Measurements from ENCODE around the gene NFE2. TPM values are rescaled to one million over a fixed set of nuclear protein-coding genes. Genes with fewer than 3 reads are reported as not detected.

NFE2 gene
- total RNA-seq, 2 experiments from 2014 or later = not detected

- Histone ChIP-seq H3K4me3 (ENCODE audit: low read depth, low read length, poor library complexity, severe bottlenecking) (no peak overlapping the region), H3K9me3 (ENCODE audit: low read length) (no peaks in the 10 kb centered on the region), H3K4me1 (ENCODE audit: insufficient read depth, low read length, poor library complexity, severe bottlenecking) (peaks cover 53% of the 10 kb centered on the region), H3K9me2 (ENCODE audit: insufficient read depth, low read length) (no peaks in the 10 kb centered on the region), H3K4me2 (ENCODE audit: low read length) (peak overlapping the region; percentile 92), H3K79me2 (ENCODE audit: insufficient read depth, low read depth, low read length) (peaks cover 81% of the 10 kb centered on the region), H2AFZ (ENCODE audit: low read length) (no peak overlapping the region), H3K27ac (ENCODE audit: low read depth, low read length, poor library complexity, severe bottlenecking) (peak overlapping the region; percentile 18), H4K20me1 (ENCODE audit: insufficient read depth, low read length) (no peaks in the 10 kb centered on the region), H3K36me3 (ENCODE audit: insufficient read depth, low read length) (peaks cover 30% of the 10 kb centered on the region)
- BruUV-seq (replicated peaks) = no TSS peak
- TF ChIP-seq EZH2phosphoT487 (IDR thresholded peaks at IDR 0.05; ENCODE audit: borderline replicate concordance, low read depth, low read length) (no peak), CTCF (conservative IDR thresholded peaks at IDR 0.05; ENCODE audit: low read length) (no peak)
- intact Hi-C loops (cut with micrococcal nuclease; ENCODE audit: unreplicated experiment) = no loop called here
- CTCF ChIA-PET (ENCODE audit: unreplicated experiment) = interaction anchor here (0.6 kb wide), 1 partner anchor 138 kb away, joined by 3 read pairs; no protein-coding TSS in a partner anchor
- POLR2A ChIA-PET = no interaction called here
- no peak for DNase-seq (ENCODE audit: low spot score)
Observed at GRCh38 chr12:54261815-54262402, 38.9 kb downstream of the NFE2 start.

DNA sequence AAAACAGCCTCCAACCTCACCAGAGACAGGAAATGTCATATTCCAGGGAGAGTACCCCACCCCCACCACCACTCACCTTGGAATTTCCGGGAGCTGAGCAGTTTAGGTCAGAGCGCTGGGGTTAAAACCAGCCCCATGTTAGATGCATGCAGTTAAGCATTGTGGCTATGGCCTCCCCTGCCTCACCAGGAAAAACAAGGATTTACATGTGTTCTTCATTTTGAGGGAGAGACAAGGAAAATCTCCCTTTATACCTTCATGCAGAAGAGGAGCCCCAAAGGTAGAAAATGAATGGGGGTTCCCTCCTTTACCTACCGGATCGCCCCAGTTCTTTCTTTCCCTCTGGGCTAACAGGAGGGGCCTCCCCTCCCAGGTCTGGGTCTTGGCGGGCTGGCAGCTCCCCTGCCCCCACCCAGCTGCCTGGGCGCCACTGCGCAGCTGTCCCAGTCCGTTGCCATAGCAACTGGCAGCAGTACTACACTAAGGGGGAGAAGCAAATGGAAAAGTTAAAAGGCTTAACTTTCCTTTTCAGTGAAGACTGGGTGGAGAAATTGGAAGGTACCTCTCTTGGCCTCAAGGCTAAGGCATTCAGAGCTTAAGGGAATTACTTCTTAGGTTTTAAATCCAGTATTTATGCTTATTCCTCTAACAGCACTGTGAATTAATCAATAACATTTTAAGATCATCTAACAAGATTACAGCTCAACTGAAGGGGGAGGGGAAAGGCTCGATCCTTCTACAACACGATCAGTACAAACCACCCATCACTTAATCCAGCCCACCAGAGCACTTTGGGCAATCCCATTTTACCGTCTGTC, 41.4 kb downstream of the NFE2 start:
- 0 out of 2 replicates have a peak overlapping the region, but pooled peaks have one; percentile 11 for H2AFZ ChIP-seq (ENCODE audit: low read length)
- no TSS peak for BruUV-seq (replicated peaks)
- H3K9me2 ChIP-seq (ENCODE audit: insufficient read depth, low read length) = no peaks in the 10 kb centered on the region
- no peaks in the 10 kb centered on the region for H4K20me1 ChIP-seq (ENCODE audit: insufficient read depth, low read length)
- peaks cover 71% of the 10 kb centered on the region for H3K79me2 ChIP-seq (ENCODE audit: insufficient read depth, low read depth, low read length)
- DNase-seq (ENCODE audit: low spot score) = peak; percentile 92
- peaks cover 42% of the 10 kb centered on the region for H3K36me3 ChIP-seq (ENCODE audit: insufficient read depth, low read length)
- CTCF ChIA-PET (ENCODE audit: unreplicated experiment) = interaction anchor here (1.0 kb wide), 1 partner anchor 34 kb away, joined by 3 read pairs; no protein-coding TSS in a partner anchor
- intact Hi-C loops (cut with micrococcal nuclease; ENCODE audit: unreplicated experiment) = loop anchor here (1.0 kb wide), 1 partner anchor 21 kb away; the partner anchor contains the start of genes CBX5 and HNRNPA1
- peak overlapping the region; percentile 73 for H3K27ac ChIP-seq (ENCODE audit: low read depth, low read length, poor library complexity, severe bottlenecking)
- TF ChIP-seq CTCF (conservative IDR thresholded peaks at IDR 0.05; ENCODE audit: low read length) (no peak), EZH2phosphoT487 (IDR thresholded peaks at IDR 0.05; ENCODE audit: borderline replicate concordance, low read depth, low read length) (no peak)
- H3K4me1 ChIP-seq (ENCODE audit: insufficient read depth, low read length, poor library complexity, severe bottlenecking) = peaks cover 53% of the 10 kb centered on the region
- peak overlapping the region; percentile 92 for H3K4me2 ChIP-seq (ENCODE audit: low read length)
- POLR2A ChIA-PET = interaction anchor here (0.6 to 3.7 kb wide), 6 partner anchors 8 to 37 kb away, joined by 4 to 24 read pairs (median 4); partner anchors contain the start of genes CBX5 and HNRNPA1
- peak overlapping the region; percentile 65 for H3K4me3 ChIP-seq (ENCODE audit: low read depth, low read length, poor library complexity, severe bottlenecking)
- no peaks in the 10 kb centered on the region for H3K9me3 ChIP-seq (ENCODE audit: low read length)
